Stimulated activated CD4-positive, alpha-beta T cell treated with anti-CD3 and anti-CD28 coated beads, TNF-alpha, amount 100 ng/mL, for 1 hour (primary cell): ENCODE results near the gene ATXN7L1.

Experiments used
- DNase-seq, 3 donors: peaks; one replicate each; pipeline ENCODE4 v3.0.0-alpha.2; 2020; ENCODE audit warnings: low read depth in 3 of 3, low spot score in 1 of 3

Gene ATXN7L1

GRCh38 chr7:105876091-105876963 is at the start of gene ATXN7L1:
Gene ATXN7L1, minus strand, starts transcription at chr7:105876599. Its CDS starts 41 bp downstream, at chr7:105876558.
- peak; percentile 76 to 90 (median 87) for DNase-seq

GRCh38 chr7:105926131-105926530 is 49.7 kb upstream of the ATXN7L1 start:
- DNase-seq = no peak

- no peak for DNase-seq
Observed at GRCh38 chr7:105924945-105925344, 48.5 kb upstream of the ATXN7L1 start.

GRCh38 chr7:105920766-105921165 is 44.4 kb upstream of the ATXN7L1 start:
- DNase-seq = no peak

GRCh38 chr7:105917659-105918058 is 41.3 kb upstream of the ATXN7L1 start:
- no peak for DNase-seq

- no peak for DNase-seq
Observed at GRCh38 chr7:105916603-105917002, 40.2 kb upstream of the ATXN7L1 start.

- no peak for DNase-seq
Observed at GRCh38 chr7:105913947-105914346, 37.5 kb upstream of the ATXN7L1 start.

- DNase-seq = no peak
Observed at GRCh38 chr7:105911961-105912575, 35.7 kb upstream of the ATXN7L1 start.

- no peak for DNase-seq
Observed at GRCh38 chr7:105910172-105910571, 33.8 kb upstream of the ATXN7L1 start.

- no peak for DNase-seq
Observed at GRCh38 chr7:105909742-105910141, 33.3 kb upstream of the ATXN7L1 start.

- DNase-seq = no peak
Observed at GRCh38 chr7:105907129-105907846, 30.9 kb upstream of the ATXN7L1 start.

GRCh38 chr7:105906695-105907094 is 30.3 kb upstream of the ATXN7L1 start:
- no peak for DNase-seq

- no peak for DNase-seq
Observed at GRCh38 chr7:105905910-105906568, 29.6 kb upstream of the ATXN7L1 start.

- DNase-seq = no peak
Observed at GRCh38 chr7:105905209-105905909, 29.0 kb upstream of the ATXN7L1 start.

- DNase-seq = no peak
Observed at GRCh38 chr7:105904064-105904463, 27.7 kb upstream of the ATXN7L1 start.

GRCh38 chr7:105902325-105902911 is 26.0 kb upstream of the ATXN7L1 start:
- DNase-seq = no peak

- no peak for DNase-seq
Observed at GRCh38 chr7:105897999-105898398, 21.6 kb upstream of the ATXN7L1 start.

GRCh38 chr7:105896407-105896911 is 20.1 kb upstream of the ATXN7L1 start:
- no peak for DNase-seq

GRCh38 chr7:105894131-105894530 is 17.7 kb upstream of the ATXN7L1 start:
- DNase-seq = no peak

GRCh38 chr7:105892387-105892786 is 16.0 kb upstream of the ATXN7L1 start:
- DNase-seq = no peak
